ENCODE measurements around the gene KRT74. TPM values are rescaled to one million over a fixed set of nuclear protein-coding genes. Genes with fewer than 3 reads are reported as not detected.

The KRT74 gene
- total and polyA plus RNA-seq, 2 of the 8 experiments (the other 6 are each of a cell fraction or from before 2014, with no cell fraction given), result not detected

DNA sequence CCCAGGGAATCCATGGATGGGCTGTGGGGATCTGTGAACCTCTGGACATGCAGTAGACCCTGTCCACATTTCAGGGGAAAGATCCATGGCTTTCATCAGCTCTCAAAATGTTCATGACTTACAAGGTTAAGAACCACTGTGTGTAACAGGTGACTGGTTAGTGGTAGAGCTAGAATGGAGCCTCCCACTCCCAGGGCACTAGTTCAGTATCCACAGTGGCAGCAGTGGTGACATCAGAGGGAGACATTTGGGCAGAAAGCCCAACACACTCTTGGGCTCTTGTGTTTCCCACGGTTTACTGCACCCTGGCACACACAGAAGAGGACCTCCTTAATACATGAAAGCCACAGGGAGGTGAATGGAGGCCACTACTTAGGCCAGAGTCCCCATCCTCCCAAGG lies 9.1 kb downstream of the KRT74 start (continued):
- TF ChIP-seq, protein P1, sequence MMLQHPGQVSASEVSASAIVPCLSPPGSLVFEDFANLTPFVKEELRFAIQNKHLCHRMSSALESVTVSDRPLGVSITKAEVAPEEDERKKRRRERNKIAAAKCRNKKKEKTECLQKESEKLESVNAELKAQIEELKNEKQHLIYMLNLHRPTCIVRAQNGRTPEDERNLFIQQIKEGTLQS (IDR thresholded peaks at IDR 0.05; ENCODE audit: insufficient read depth, low read depth, low read length), result no peak
- TF ChIP-seq NRF1 (IDR thresholded peaks at IDR 0.05; ENCODE audit: low read depth, low read length) (no peak), CHD1 (IDR thresholded peaks at IDR 0.05; ENCODE audit: low read depth, low read length) (no peak), TCF12 (IDR thresholded peaks at IDR 0.05; ENCODE audit: low read depth, low read length) (no peak), MAFK (IDR thresholded peaks at IDR 0.05; ENCODE audit: low read depth, low read length) (no peak), CBX8 (IDR thresholded peaks at IDR 0.05; ENCODE audit: borderline replicate concordance, low read depth, low read length) (no peak)
- TF ChIP-seq, protein P2, sequence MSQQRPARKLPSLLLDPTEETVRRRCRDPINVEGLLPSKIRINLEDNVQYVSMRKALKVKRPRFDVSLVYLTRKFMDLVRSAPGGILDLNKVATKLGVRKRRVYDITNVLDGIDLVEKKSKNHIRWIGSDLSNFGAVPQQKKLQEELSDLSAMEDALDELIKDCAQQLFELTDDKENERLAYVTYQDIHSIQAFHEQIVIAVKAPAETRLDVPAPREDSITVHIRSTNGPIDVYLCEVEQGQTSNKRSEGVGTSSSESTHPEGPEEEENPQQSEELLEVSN (IDR thresholded peaks at IDR 0.05), result no peak
